Renal cortical epithelial cell (primary cell): ENCODE results near the gene SMARCAL1. TPM values are rescaled to one million over a fixed set of nuclear protein-coding genes. Genes with fewer than 3 reads are reported as not detected.

Experiments used
- DNase-seq: peaks from one replicate; pipeline ENCODE4 v3.0.0-alpha.2; 2011; ENCODE audit warnings: low read depth
- total RNA-seq: library from RNA; depleted of rRNA; stranded (reverse); fragments of >200 nt; gene quantifications from 2 replicates; pipeline ENCODE4 v1.2.3, GENCODE V29; 2014

SMARCAL1 gene
- total RNA-seq = 17.9 and 25.5 TPM in 2 replicates

GRCh38 chr2:216412022-216412999 lies at the start of gene SMARCAL1:
Gene SMARCAL1 (plus strand): TSS chr2:216412484. CDS start chr2:216414705, 2,221 bp downstream.
- peak; percentile 92 for DNase-seq

GRCh38 chr2:216362730-216363129 lies 49.6 kb upstream of the SMARCAL1 start:
- no peak for DNase-seq

- no peak for DNase-seq
Observed at GRCh38 chr2:216363221-216363620, 49.1 kb upstream of the SMARCAL1 start.

GRCh38 chr2:216365518-216365917 lies 46.8 kb upstream of the SMARCAL1 start:
- no peak for DNase-seq

- DNase-seq = no peak
Observed at GRCh38 chr2:216366777-216367471, 45.4 kb upstream of the SMARCAL1 start.

- DNase-seq = no peak
Observed at GRCh38 chr2:216369821-216370220, 42.5 kb upstream of the SMARCAL1 start.

GRCh38 chr2:216370961-216371712 lies 41.1 kb upstream of the SMARCAL1 start:
- DNase-seq = no peak

GRCh38 chr2:216371721-216372702 lies 40.3 kb upstream of the SMARCAL1 start, which contains the start of gene MARCHF4:
Gene MARCHF4 (minus strand): TSS chr2:216372483. CDS start chr2:216370260, 2,223 bp downstream.
- peak; percentile 36 for DNase-seq

- peak; percentile 75 for DNase-seq
Observed at GRCh38 chr2:216372761-216373291, 39.5 kb upstream of the SMARCAL1 start.

GRCh38 chr2:216373896-216374295 lies 38.4 kb upstream of the SMARCAL1 start:
- DNase-seq = no peak

GRCh38 chr2:216375286-216375685 lies 37.0 kb upstream of the SMARCAL1 start:
- no peak for DNase-seq

GRCh38 chr2:216379977-216380376 lies 32.3 kb upstream of the SMARCAL1 start:
- no peak for DNase-seq

- DNase-seq = peak; percentile 25
Observed at GRCh38 chr2:216384409-216384808, 27.9 kb upstream of the SMARCAL1 start.

GRCh38 chr2:216385478-216385877 lies 26.8 kb upstream of the SMARCAL1 start:
- no peak for DNase-seq

GRCh38 chr2:216387262-216387661 lies 25.0 kb upstream of the SMARCAL1 start:
- DNase-seq = no peak

- DNase-seq = no peak
Observed at GRCh38 chr2:216388046-216388884, 24.0 kb upstream of the SMARCAL1 start.

GRCh38 chr2:216389570-216389969 lies 22.7 kb upstream of the SMARCAL1 start:
- DNase-seq = no peak

- no peak for DNase-seq
Observed at GRCh38 chr2:216391401-216391800, 20.9 kb upstream of the SMARCAL1 start.

GRCh38 chr2:216392018-216392562 lies 20.2 kb upstream of the SMARCAL1 start:
- no peak for DNase-seq
